WI38 (cell line): Measurements from ENCODE around the gene SREBF2.
A peak's percentile ranks its signal among the peaks of the same experiment; 100 is the strongest.

ENCODE experiments used
- H3K4me3 ChIP-seq: 2 replicates; pipeline ENCODE4 v1.5.1; 2011; ENCODE audit warnings: low read depth, mild to moderate bottlenecking, control low read depth, low read length
- CTCF ChIP-seq: IDR thresholded peaks from 2 replicates; pipeline ENCODE4 v1.5.1; 2012; ENCODE audit warnings: low read depth, mild to moderate bottlenecking, control low read depth, low read length

SREBF2 gene

GRCh38 chr22:41801147-41801819, 31.6 kb upstream of the SREBF2 start:
- TF ChIP-seq CTCF = no peak

GRCh38 chr22:41801886-41802285, 31.0 kb upstream of the SREBF2 start:
- no peak for TF ChIP-seq CTCF
- H3K4me3 ChIP-seq = no peak overlapping the region

More at GRCh38 chr22:41801147-41801819, 31.6 kb upstream of the SREBF2 start:
- H3K4me3 ChIP-seq = peak overlapping the region; percentile 96

GRCh38 chr22:41805639-41806038, 27.3 kb upstream of the SREBF2 start:
- no peak overlapping the region for H3K4me3 ChIP-seq
- no peak for TF ChIP-seq CTCF

GRCh38 chr22:41808400-41808799, 24.5 kb upstream of the SREBF2 start:
- H3K4me3 ChIP-seq = no peak overlapping the region
- TF ChIP-seq CTCF = no peak

GRCh38 chr22:41810022-41810421, 22.9 kb upstream of the SREBF2 start:
- TF ChIP-seq CTCF = no peak
- H3K4me3 ChIP-seq = no peak overlapping the region

GRCh38 chr22:41812805-41813545, 19.9 kb upstream of the SREBF2 start:
- TF ChIP-seq CTCF = no peak
- H3K4me3 ChIP-seq = no peak overlapping the region

GRCh38 chr22:41813726-41814410, 19.0 kb upstream of the SREBF2 start:
- no peak for TF ChIP-seq CTCF
- H3K4me3 ChIP-seq = no peak overlapping the region
